A549 (cell line): ENCODE results near the gene SENP6. TPM values are rescaled to one million over a fixed set of nuclear protein-coding genes. Genes with fewer than 3 reads are reported as not detected.

Source experiments
- ATAC-seq, 2 experiments: fragments of 200-7000 bp in 1 of 2; fragments of >200 bp in 1 of 2; cut with Nextera tagmentation in 1 of 2; cut with Tn5 transposase in 1 of 2; 3 replicates each; pipeline versions ENCODE4 v1.8.0 to v1.9.1; 2018 to 2020; ENCODE audit warnings: mild to moderate bottlenecking in 1 of 2, moderate library complexity in 1 of 2
- CTCF ChIA-PET: fragments of 300-600 bp; sonication (Branson Sonifier 250); formaldehyde crosslinking; extraction: SDS; loops from one replicate; lab custom pipeline; 2021; ENCODE audit warnings: antibody characterized with exemption, inconsistent platforms; lab: Yijun Ruan, JAX
- POLR2A ChIA-PET: fragments of 350-600 bp; formaldehyde crosslinking; extraction: SDS; loops from one replicate; lab custom pipeline; 2021; ENCODE audit warnings: antibody characterized with exemption, inconsistent platforms; lab: Yijun Ruan, JAX
- DNase-seq, 2 experiments: peaks; one replicate each; pipeline versions ENCODE4 v3.0.0 to v3.0.0-alpha.2; 2011 to 2016; ENCODE audit warnings: low read depth in 1 of 2, low spot score in 1 of 2
- FAIRE-seq: peaks from 2 replicates; lab custom pipeline; 2011; peaks lifted over from hg19 to GRCh38; lab: Jason Lieb, UNC
- H3K27ac ChIP-seq, 2 experiments: fragments of >200 bp; sonication (Bioruptor Twin); formaldehyde crosslinking; 3 replicates each; pipeline ENCODE4 v1.5.1; 2016 to 2017
- H3K4me1 ChIP-seq: fragments of >200 bp; sonication (Bioruptor Twin); formaldehyde crosslinking; 3 replicates; pipeline ENCODE4 v1.6.1; 2016
- H3K4me2 ChIP-seq: fragments of >200 bp; sonication (Bioruptor Twin); formaldehyde crosslinking; 3 replicates; pipeline ENCODE4 v1.6.1; 2016
- H3K4me3 ChIP-seq: fragments of >200 bp; sonication (Bioruptor Twin); formaldehyde crosslinking; 3 replicates; pipeline ENCODE4 v1.5.1; 2016
- H3K9me3 ChIP-seq: fragments of >200 bp; sonication (Bioruptor Twin); formaldehyde crosslinking; 3 replicates; pipeline ENCODE4 v1.6.1; 2016
- ATOH8 ChIP-seq: fragments of 250-450 bp; sonication (Bioruptor Pico); IDR thresholded peaks from 2 replicates; pipeline ENCODE4 v1.5.0; 2020; ENCODE audit warnings: low read depth, mild to moderate bottlenecking, moderate library complexity
- CBX2 ChIP-seq: fragments of 200-600 bp; sonication (generic); IDR thresholded peaks from 2 replicates; pipeline ENCODE4 v1.6.1; 2016; ENCODE audit warnings: low read depth, mild to moderate bottlenecking, borderline replicate concordance
- CEBPB ChIP-seq, 2 experiments: fragments of >200 bp in 1 of 2; sonication (Bioruptor Twin) in 1 of 2; formaldehyde crosslinking in 1 of 2; IDR thresholded peaks; 2 replicates each; pipeline ENCODE4 v1.6.1; 2012 to 2016
- CHD4 ChIP-seq: fragments of 200-600 bp; sonication (generic); IDR thresholded peaks from 2 replicates; pipeline ENCODE4 v1.6.1; 2016; ENCODE audit warnings: antibody characterized with exemption, mild to moderate bottlenecking, borderline replicate concordance
- CTCF ChIP-seq: fragments of >200 bp; sonication (Bioruptor Twin); formaldehyde crosslinking; IDR thresholded peaks from 3 replicates; pipeline ENCODE4 v1.5.1; 2016
- FOSL2 ChIP-seq, 2 experiments: fragments of 450-650 bp in 1 of 2; fragments of >200 bp in 1 of 2; sonication (Bioruptor Twin) in 1 of 2; formaldehyde crosslinking; IDR thresholded peaks; 2 replicates each; pipeline versions ENCODE4 v1.5.0 to v1.6.1; 2016 to 2020; ENCODE audit warnings: mild to moderate bottlenecking in 1 of 2, moderate library complexity in 1 of 2
- HOXA7 ChIP-seq: fragments of 250-450 bp; sonication (Bioruptor Pico); IDR thresholded peaks from 2 replicates; pipeline ENCODE4 v1.5.0; 2020; ENCODE audit warnings: mild to moderate bottlenecking, moderate library complexity
- JUN ChIP-seq, 2 experiments: fragments of >200 bp; sonication (Bioruptor Twin); formaldehyde crosslinking; IDR thresholded peaks; 2 replicates in 1 of 2; 3 replicates in 1 of 2; pipeline ENCODE4 v1.6.1; 2016 to 2017
- KDM1A ChIP-seq: fragments of 200-600 bp; sonication (generic); IDR thresholded peaks from 2 replicates; pipeline ENCODE4 v1.6.1; 2016; ENCODE audit warnings: low read depth, mild to moderate bottlenecking
- MAFK ChIP-seq: fragments of 450-650 bp; IDR thresholded peaks from 2 replicates; pipeline ENCODE4 v1.6.1; 2014; ENCODE audit not compliant: partially characterized antibody
- NR3C1 ChIP-seq: fragments of >200 bp; sonication (Bioruptor Twin); formaldehyde crosslinking; IDR thresholded peaks from 3 replicates; pipeline ENCODE4 v1.6.1; 2017
- PHF8 ChIP-seq: fragments of 200-600 bp; sonication (generic); IDR thresholded peaks from 2 replicates; pipeline ENCODE4 v1.6.1; 2016; ENCODE audit warnings: low read depth, mild to moderate bottlenecking, antibody characterized with exemption, moderate library complexity, borderline replicate concordance
- POLR2A ChIP-seq: IDR thresholded peaks from 2 replicates; pipeline ENCODE4 v1.6.1; 2012; ENCODE audit warnings: mild to moderate bottlenecking, low read length
- REST ChIP-seq: fragments of 200-600 bp; sonication (generic); IDR thresholded peaks from 2 replicates; pipeline ENCODE4 v1.6.1; 2016; ENCODE audit warnings: antibody characterized with exemption, mild to moderate bottlenecking, moderate library complexity
- TFCP2L1 ChIP-seq: fragments of 250-450 bp; sonication (Bioruptor Pico); IDR thresholded peaks from 2 replicates; pipeline ENCODE4 v1.5.0; 2021; ENCODE audit warnings: mild to moderate bottlenecking
- ZFP36 ChIP-seq: fragments of 450-650 bp; IDR thresholded peaks from 2 replicates; pipeline ENCODE4 v1.6.1; 2014; ENCODE audit warnings: borderline replicate concordance; ENCODE audit not compliant: partially characterized antibody
- ZSCAN20 ChIP-seq: fragments of 250-450 bp; sonication (Bioruptor Pico); IDR thresholded peaks from 2 replicates; pipeline ENCODE4 v1.8.0; 2022; ENCODE audit warnings: mild to moderate bottlenecking, moderate library complexity
- WGBS: methylation state at CpG from one replicate; pipeline ENCODE4 v1.1.6; 2017; ENCODE audit errors: missing lambda C conversion rate; 5-methylcytosine and 5-hydroxymethylcytosine counted together
- polyA plus RNA-seq, 4 experiments: library from polyadenylated mRNA; depleted of rRNA in 3 of 4; stranded (reverse); fragments of >200 nt; fragmentation: RNase III in 1 of 4; extraction: RNeasy Plus Mini Kit Qiagen cat#74134 plus additional on column Dnase treatment in 1 of 4; gene quantifications; 2 replicates in 3 of 4; 3 replicates in 1 of 4; pipeline ENCODE4 v1.2.3, GENCODE V29; 2011 to 2017

The SENP6 gene
- polyA plus RNA-seq, 2 of the 4 experiments (the other 2 are of a cell fraction), result 29.8 to 59.9 TPM

GRCh38 chr6:75747152-75747992 lies 145.7 kb downstream of the SENP6 start (continued):
- TF ChIP-seq REST (no peak), PHF8 (no peak), KDM1A (no peak), TFCP2L1 (no peak), POLR2A (no peak)

- H3K4me1 ChIP-seq, result peaks cover 9% of the 10 kb centered on the region; the same call in 2 of the 3 replicates
- TF ChIP-seq FOSL2 (IDR thresholded peaks at IDR 0.05), result no peak
- TF ChIP-seq FOSL2 (CRISPR knock-in tag; IDR thresholded peaks at IDR 0.05), result peak; percentile 23; the same call in 1 of the 2 replicates
- no peak for TF ChIP-seq CHD4
- FAIRE-seq, result no peak
- peak overlapping the region; percentile 83 for H3K4me2 ChIP-seq
- ChIA-PET CTCF (no interaction called here), POLR2A (no interaction called here)
- H3K9me3 ChIP-seq, result no peaks in the 10 kb centered on the region
- ATAC-seq, result peak; percentile 8 to 79; a peak in 3 of 6 replicates
- peak overlapping the region; percentile 89 to 92 for H3K27ac ChIP-seq
- 16% methylated on average over 17 of the region's 17 CpGs for WGBS
- peak in 1 of 2 experiments; percentile 18 for DNase-seq
- peak overlapping the region; percentile 91 for H3K4me3 ChIP-seq
Measured at GRCh38 chr6:75748003-75748742, 146.5 kb downstream of the SENP6 start.

GRCh38 chr6:75748743-75749538 lies 147.3 kb downstream of the SENP6 start, which contains the start of gene MYO6:
TSS of gene MYO6 (plus strand) at chr6:75749239. CDS start at chr6:75817548, 68,309 bp downstream.
- H3K4me2 ChIP-seq, result peak within 1 kb of the TSS; percentile 83
- ChIA-PET POLR2A (no interaction called here), CTCF (no interaction called here)
- H3K9me3 ChIP-seq, result no peaks in the 10 kb centered on the region
- DNase-seq, result peak; percentile 28 to 48
- peak within 1 kb of the TSS; percentile 91 for H3K4me3 ChIP-seq
- FAIRE-seq, result no peak
- WGBS, result under 1% methylated on average over 27 of the region's 97 CpGs
- peaks cover 9% of the 10 kb centered on the region; the same call in 2 of the 3 replicates for H3K4me1 ChIP-seq
- TF ChIP-seq ZSCAN20, result no peak
- TF ChIP-seq POLR2A, result peak; percentile 71
- no peak for TF ChIP-seq CTCF
- TF ChIP-seq ATOH8 (CRISPR knock-in tag), result no peak
- no peak for TF ChIP-seq ZFP36
- no peak for TF ChIP-seq CEBPB (IDR thresholded peaks at IDR 0.05)
- TF ChIP-seq MAFK, result no peak
- TF ChIP-seq NR3C1, result no peak
- no peak for TF ChIP-seq CBX2
- peak; percentile 52 for TF ChIP-seq PHF8
- TF ChIP-seq JUN (IDR thresholded peaks at IDR 0.05), result peak in 1 of 2 experiments; percentile 25; a peak in 1 of 5 replicates
- no peak for TF ChIP-seq HOXA7 (CRISPR knock-in tag)
- H3K27ac ChIP-seq, result peak within 1 kb of the TSS; percentile 89 to 92
- ATAC-seq, result peak; percentile 90 to 92
